Neural cell (in vitro differentiated cells): ENCODE data around the gene FGF12. TPM values are rescaled to one million over a fixed set of nuclear protein-coding genes. Genes with fewer than 3 reads are reported as not detected.

ENCODE experiments used
- H2AFZ ChIP-seq: fragments of 200-600, 300-800 bp; sonication (generic), shearing (Covaris generic); 2 replicates; pipeline ENCODE4 v1.6.0; 2014; ENCODE audit warnings: low read depth, mild to moderate bottlenecking, antibody characterized with exemption, low read length, moderate library complexity
- H3F3A ChIP-seq: fragments of 200-600 bp; shearing (Covaris generic); 2 replicates; pipeline ENCODE4 v1.6.1; 2016; ENCODE audit warnings: mild to moderate bottlenecking, moderate library complexity, mixed read lengths, antibody characterized with exemption, low read length; ENCODE audit not compliant: insufficient read depth, poor library complexity, severe bottlenecking
- H3K27ac ChIP-seq: fragments of 200-600, 300-800 bp; sonication (generic), shearing (Covaris generic); 2 replicates; pipeline ENCODE4 v1.5.1; 2014; ENCODE audit warnings: mild to moderate bottlenecking, low read length, moderate library complexity
- H3K27me3 ChIP-seq: fragments of 300-800, 200-600 bp; sonication (generic), shearing (Covaris generic); 2 replicates; pipeline ENCODE4 v1.6.0; 2014; ENCODE audit warnings: mild to moderate bottlenecking, low read depth, low read length, moderate library complexity; ENCODE audit not compliant: insufficient read depth
- H3K36me3 ChIP-seq: fragments of 300-800, 200-600 bp; sonication (generic), shearing (Covaris generic); 2 replicates; pipeline ENCODE4 v1.5.1; 2014; ENCODE audit warnings: mild to moderate bottlenecking, antibody characterized with exemption, low read length, moderate library complexity; ENCODE audit not compliant: insufficient read depth
- H3K4me2 ChIP-seq: fragments of 300-800, 200-600 bp; sonication (generic), shearing (Covaris generic); 2 replicates; pipeline ENCODE4 v1.6.0; 2014; ENCODE audit warnings: mild to moderate bottlenecking, low read length
- H3K4me3 ChIP-seq: fragments of 300-800, 200-600 bp; sonication (generic), shearing (Covaris generic); 2 replicates; pipeline ENCODE4 v1.5.1; 2014; ENCODE audit warnings: mild to moderate bottlenecking, low read length, moderate library complexity
- H3K79me2 ChIP-seq: fragments of 200-600 bp; shearing (Covaris generic); replicated peaks from 2 replicates; pipeline ENCODE4 v1.6.0; 2014; ENCODE audit warnings: mild to moderate bottlenecking, low read length, moderate library complexity; ENCODE audit not compliant: insufficient read depth
- H3K9ac ChIP-seq: fragments of 300-800, 200-600 bp; sonication (generic), shearing (Covaris generic); 2 replicates; pipeline ENCODE4 v1.6.1; 2016; ENCODE audit warnings: mild to moderate bottlenecking, low read length, mixed read lengths
- H3K9me2 ChIP-seq: fragments of 200-600 bp; shearing (Covaris generic); 2 replicates; pipeline ENCODE4 v1.6.1; 2016; ENCODE audit warnings: mild to moderate bottlenecking, low read length, mixed read lengths; ENCODE audit not compliant: insufficient read depth
- H3K9me3 ChIP-seq: fragments of 200-600, 300-800 bp; sonication (generic), shearing (Covaris generic); 2 replicates; pipeline ENCODE4 v1.6.1; 2016; ENCODE audit warnings: mild to moderate bottlenecking, mixed run types, low read length, moderate library complexity, mixed read lengths
- H4K20me1 ChIP-seq: fragments of 200-600 bp; shearing (Covaris generic); 2 replicates; pipeline ENCODE4 v1.6.1; 2016; ENCODE audit warnings: mild to moderate bottlenecking, mixed run types; ENCODE audit not compliant: insufficient read depth
- EP300 ChIP-seq: fragments of 450-650 bp; conservative IDR thresholded peaks from 2 replicates; pipeline ENCODE4 v1.6.1; 2014; ENCODE audit warnings: antibody characterized with exemption, mild to moderate bottlenecking, moderate library complexity; ENCODE audit not compliant: poor library complexity, severe bottlenecking
- EZH2 ChIP-seq: fragments of 200-600, 300-800 bp; shearing (Covaris generic), sonication (generic); IDR thresholded peaks from 2 replicates; pipeline ENCODE4 v1.6.1; 2014; ENCODE audit warnings: antibody characterized with exemption, low read length, borderline replicate concordance, mild to moderate bottlenecking; ENCODE audit not compliant: insufficient read depth, poor library complexity, severe bottlenecking
- MXI1 ChIP-seq: fragments of 450-650 bp; conservative IDR thresholded peaks from 2 replicates; pipeline ENCODE4 v1.6.1; 2014; ENCODE audit warnings: antibody characterized with exemption, mild to moderate bottlenecking; ENCODE audit not compliant: poor library complexity, severe bottlenecking
- POLR2AphosphoS5 ChIP-seq: IDR thresholded peaks from 2 replicates; pipeline ENCODE4 v1.6.1; 2012
- RAD21 ChIP-seq: fragments of 450-650 bp; conservative IDR thresholded peaks from 2 replicates; pipeline ENCODE4 v1.6.1; 2014; ENCODE audit warnings: antibody characterized with exemption, mild to moderate bottlenecking, moderate library complexity
- SMC3 ChIP-seq: fragments of 450-650 bp; conservative IDR thresholded peaks from 2 replicates; pipeline ENCODE4 v1.6.1; 2014; ENCODE audit warnings: antibody characterized with exemption, mild to moderate bottlenecking, moderate library complexity; ENCODE audit not compliant: poor library complexity
- TAF1 ChIP-seq: IDR thresholded peaks from 2 replicates; pipeline ENCODE4 v1.6.1; 2012; ENCODE audit warnings: low read depth
- polyA plus RNA-seq: library from polyadenylated mRNA; depleted of rRNA; stranded (reverse); fragments of >200 nt; gene quantifications from 2 replicates; pipeline ENCODE4 v1.2.3, GENCODE V29; 2014
- TF ChIP-seq, protein P1 (sequence below): IDR thresholded peaks from 2 replicates; pipeline ENCODE4 v1.6.1; 2012; ENCODE audit warnings: borderline replicate concordance
- TF ChIP-seq, protein P2 (sequence below): fragments of 450-650 bp; IDR thresholded peaks from 2 replicates; pipeline ENCODE4 v1.5.1; 2014; ENCODE audit warnings: antibody characterized with exemption, mild to moderate bottlenecking, moderate library complexity; ENCODE audit not compliant: poor library complexity, severe bottlenecking

Gene FGF12
- polyA plus RNA-seq, 1 donor from 2014 or later: 4.8 TPM

- H3K4me3 ChIP-seq: no peak overlapping the region
- H3K79me2 ChIP-seq: no peaks in the 10 kb centered on the region
- H4K20me1 ChIP-seq: no peaks in the 10 kb centered on the region
- no peak overlapping the region for H2AFZ ChIP-seq
- H3K27ac ChIP-seq: no peak overlapping the region
- no peak overlapping the region for H3K9ac ChIP-seq
- no peaks in the 10 kb centered on the region for H3F3A ChIP-seq
- no peak overlapping the region for H3K4me2 ChIP-seq
- H3K36me3 ChIP-seq: no peaks in the 10 kb centered on the region
- no peaks in the 10 kb centered on the region for H3K9me3 ChIP-seq
- H3K27me3 ChIP-seq: no peaks in the 10 kb centered on the region
- H3K9me2 ChIP-seq: no peaks in the 10 kb centered on the region
- TF ChIP-seq, protein P1, sequence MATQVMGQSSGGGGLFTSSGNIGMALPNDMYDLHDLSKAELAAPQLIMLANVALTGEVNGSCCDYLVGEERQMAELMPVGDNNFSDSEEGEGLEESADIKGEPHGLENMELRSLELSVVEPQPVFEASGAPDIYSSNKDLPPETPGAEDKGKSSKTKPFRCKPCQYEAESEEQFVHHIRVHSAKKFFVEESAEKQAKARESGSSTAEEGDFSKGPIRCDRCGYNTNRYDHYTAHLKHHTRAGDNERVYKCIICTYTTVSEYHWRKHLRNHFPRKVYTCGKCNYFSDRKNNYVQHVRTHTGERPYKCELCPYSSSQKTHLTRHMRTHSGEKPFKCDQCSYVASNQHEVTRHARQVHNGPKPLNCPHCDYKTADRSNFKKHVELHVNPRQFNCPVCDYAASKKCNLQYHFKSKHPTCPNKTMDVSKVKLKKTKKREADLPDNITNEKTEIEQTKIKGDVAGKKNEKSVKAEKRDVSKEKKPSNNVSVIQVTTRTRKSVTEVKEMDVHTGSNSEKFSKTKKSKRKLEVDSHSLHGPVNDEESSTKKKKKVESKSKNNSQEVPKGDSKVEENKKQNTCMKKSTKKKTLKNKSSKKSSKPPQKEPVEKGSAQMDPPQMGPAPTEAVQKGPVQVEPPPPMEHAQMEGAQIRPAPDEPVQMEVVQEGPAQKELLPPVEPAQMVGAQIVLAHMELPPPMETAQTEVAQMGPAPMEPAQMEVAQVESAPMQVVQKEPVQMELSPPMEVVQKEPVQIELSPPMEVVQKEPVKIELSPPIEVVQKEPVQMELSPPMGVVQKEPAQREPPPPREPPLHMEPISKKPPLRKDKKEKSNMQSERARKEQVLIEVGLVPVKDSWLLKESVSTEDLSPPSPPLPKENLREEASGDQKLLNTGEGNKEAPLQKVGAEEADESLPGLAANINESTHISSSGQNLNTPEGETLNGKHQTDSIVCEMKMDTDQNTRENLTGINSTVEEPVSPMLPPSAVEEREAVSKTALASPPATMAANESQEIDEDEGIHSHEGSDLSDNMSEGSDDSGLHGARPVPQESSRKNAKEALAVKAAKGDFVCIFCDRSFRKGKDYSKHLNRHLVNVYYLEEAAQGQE: no peak
- TF ChIP-seq EZH2 (no peak), MXI1 (no peak), EP300 (no peak), POLR2AphosphoS5 (no peak), RAD21 (no peak), TAF1 (no peak), SMC3 (no peak)
- TF ChIP-seq, protein P2, sequence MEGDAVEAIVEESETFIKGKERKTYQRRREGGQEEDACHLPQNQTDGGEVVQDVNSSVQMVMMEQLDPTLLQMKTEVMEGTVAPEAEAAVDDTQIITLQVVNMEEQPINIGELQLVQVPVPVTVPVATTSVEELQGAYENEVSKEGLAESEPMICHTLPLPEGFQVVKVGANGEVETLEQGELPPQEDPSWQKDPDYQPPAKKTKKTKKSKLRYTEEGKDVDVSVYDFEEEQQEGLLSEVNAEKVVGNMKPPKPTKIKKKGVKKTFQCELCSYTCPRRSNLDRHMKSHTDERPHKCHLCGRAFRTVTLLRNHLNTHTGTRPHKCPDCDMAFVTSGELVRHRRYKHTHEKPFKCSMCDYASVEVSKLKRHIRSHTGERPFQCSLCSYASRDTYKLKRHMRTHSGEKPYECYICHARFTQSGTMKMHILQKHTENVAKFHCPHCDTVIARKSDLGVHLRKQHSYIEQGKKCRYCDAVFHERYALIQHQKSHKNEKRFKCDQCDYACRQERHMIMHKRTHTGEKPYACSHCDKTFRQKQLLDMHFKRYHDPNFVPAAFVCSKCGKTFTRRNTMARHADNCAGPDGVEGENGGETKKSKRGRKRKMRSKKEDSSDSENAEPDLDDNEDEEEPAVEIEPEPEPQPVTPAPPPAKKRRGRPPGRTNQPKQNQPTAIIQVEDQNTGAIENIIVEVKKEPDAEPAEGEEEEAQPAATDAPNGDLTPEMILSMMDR: no peak
These were observed 598.4 kb downstream of the FGF12 start for GRCh38 chr3:192128922-192129321.

DNA sequence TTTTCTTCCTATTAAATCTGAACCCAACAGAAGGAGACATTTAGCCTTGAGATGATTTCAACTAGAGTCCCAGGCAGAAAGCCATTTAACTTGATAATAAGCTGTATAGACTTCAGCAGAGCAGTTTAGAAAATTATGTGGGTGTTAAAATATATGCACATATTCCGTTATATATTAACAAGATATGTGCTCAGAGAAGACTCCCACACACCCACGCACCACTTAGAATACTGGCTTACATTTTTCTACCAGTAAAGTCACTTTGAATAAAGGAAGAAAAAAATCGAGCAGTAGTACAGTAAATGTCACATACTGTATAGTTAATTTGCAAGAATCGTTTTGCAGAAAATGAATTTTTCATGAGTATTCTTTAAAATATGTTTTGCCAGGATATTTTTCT lies 599.3 kb downstream of the FGF12 start:
- Histone ChIP-seq H3K27me3 (no peaks in the 10 kb centered on the region), H3K9ac (no peak overlapping the region), H3K4me2 (no peak overlapping the region), H3K9me3 (no peaks in the 10 kb centered on the region), H4K20me1 (no peaks in the 10 kb centered on the region), H3K9me2 (no peaks in the 10 kb centered on the region), H3K36me3 (no peaks in the 10 kb centered on the region), H3K4me3 (no peak overlapping the region), H3K27ac (no peak overlapping the region), H3K79me2 (no peaks in the 10 kb centered on the region), H2AFZ (no peak overlapping the region), H3F3A (no peaks in the 10 kb centered on the region)
- TF ChIP-seq, protein P2: no peak
- TF ChIP-seq RAD21 (no peak), EZH2 (no peak), SMC3 (no peak), MXI1 (no peak), TAF1 (no peak)
